Heart right ventricle (tissue), 16 donors: ENCODE data around the gene AANAT. TPM values are rescaled to one million over a fixed set of nuclear protein-coding genes. Genes with fewer than 3 reads are reported as not detected.
A peak's percentile ranks its signal among the peaks of the same experiment; 100 is the strongest.

Experiments used
- ATAC-seq, 8 donors: fragments of 200-7000 bp; cut with Tn5 transposase; one replicate each; pipeline ENCODE4 v1.9.1; 2020; ENCODE audit warnings: mild to moderate bottlenecking in 8 of 8, moderate library complexity in 8 of 8, moderate number of reproducible peaks in 1 of 8
- DNase-seq, 2 donors: peaks; one replicate each; pipeline ENCODE4 v3.0.0-alpha.2; 2020
- H3K27ac ChIP-seq, 10 donors: fragments of 200-600 bp; sonication (generic) in 2 of 10; one replicate each; pipeline versions ENCODE4 v1.5.0 to v1.8.0; 2020 to 2022; ENCODE audit warnings: mild to moderate bottlenecking in 3 of 10
- H3K27me3 ChIP-seq, 7 donors: fragments of 200-600 bp; one replicate each; pipeline ENCODE4 v1.8.0; 2021 to 2022; ENCODE audit warnings: mild to moderate bottlenecking in 2 of 7
- H3K36me3 ChIP-seq, 9 donors: fragments of 200-600 bp; sonication (generic) in 1 of 9; one replicate each; pipeline versions ENCODE4 v1.5.0 to v1.8.0; 2020 to 2022; ENCODE audit warnings: mild to moderate bottlenecking in 2 of 9
- H3K4me1 ChIP-seq, 9 donors: fragments of 200-600 bp; sonication (generic) in 1 of 9; one replicate each; pipeline versions ENCODE4 v1.5.0 to v1.8.0; 2020 to 2022; ENCODE audit warnings: mild to moderate bottlenecking in 4 of 9
- H3K4me3 ChIP-seq, 10 donors: fragments of 200-600 bp; sonication (generic) in 2 of 10; one replicate each; pipeline versions ENCODE4 v1.5.0 to v1.8.0; 2020 to 2022; ENCODE audit warnings: mild to moderate bottlenecking in 7 of 10, moderate library complexity in 2 of 10
- H3K9me3 ChIP-seq, 11 donors: fragments of 200-600 bp in 10 of 11; sonication (generic) in 2 of 11; one replicate each; pipeline versions ENCODE4 v1.5.0 to v1.8.0; 2013 to 2022; ENCODE audit warnings: mild to moderate bottlenecking in 2 of 11, control low read depth in 1 of 11, moderate library complexity in 1 of 11
- CTCF ChIP-seq, 9 donors: fragments of 200-600 bp; sonication (generic) in 2 of 9; IDR thresholded peaks; one replicate each; pipeline versions ENCODE4 v1.5.0 to v1.8.0; 2021 to 2022; ENCODE audit warnings: antibody characterized with exemption in 9 of 9, mild to moderate bottlenecking in 5 of 9, moderate library complexity in 1 of 9
- WGBS, 2 donors: extraction: QIAGEN DNeasy Blood & Tissue Kit; methylation state at CpG; one replicate each; pipeline ENCODE4 v1.1.7; 2013; ENCODE audit warnings: inconsistent platforms in 1 of 2; 5-methylcytosine and 5-hydroxymethylcytosine counted together
- intact Hi-C, 10 donors: fragments of 100-400 bp; cut with DNase I; formaldehyde crosslinking; loops; one replicate each; pipeline versions ENCODE4 v1.11.1 to v1.14.2; 2022
- polyA plus RNA-seq, 2 donors: library from polyadenylated mRNA; stranded (reverse); fragments of 200-250 nt; gene quantifications; one replicate each; pipeline ENCODE4 v1.2.3, GENCODE V29; 2013
- total RNA-seq, 10 donors: library from RNA; stranded (reverse); fragmentation: NEBNext Ultra II Directional in 3 of 10; extraction: Animal tissue kit (Norgen Biotek cat#: 25700) in 3 of 10; gene quantifications; one replicate each; pipeline versions ENCODE4 v1.2.1 to v1.2.4, GENCODE V29; 2021 to 2023
- donor health status: Arrhythmogenic right ventricular cardiomyopathy.
- donor health status: ischemic (EF 13 %, LVEDD 7.1; RV severe dilation, severe dysfunction).
- donor health status: healthy with polysubstance abuse.
- donor health status: DM: no; HTN: yes; CAD: no.
- donor health status: DM: no; HTN: no; CAD: no.
- donor health status: ischemic (EF 25% LVEDD 6.9; RV normal size, moderate dysfunction).
- donor health status: ischemic (EF 25% LVEDD 5.7; RV mildly dilated, moderate dysfunction).
- donor health status: healthy.
- donor health status: DM: yes; HTN: yes; CAD: no.
- donor health status: Ischemic cardiomyopathy.
- donor health status: ischemic (EF 35%, LVEDD 5.7; RV mildly dilated, moderate dysfunction).
- donor health status: nonischemic (EF 11% LVEDD 7.7; RV severe dilation, severe dysfunction).
- donor health status: DM: yes; HTN: yes; CAD: no.
- donor health status: PGD.
- donor health status: ischemic (EF 29% LVEDD 5.4; RV normal size, mild dysfunction).
- donor health status: nonischemic (EF 23%, LVEDD 6.1; RV moderate dilation, normal function).

The AANAT gene
- total and polyA plus RNA-seq, 12 donors: 0.73 to 0.98 TPM; not detected in 10

DNA sequence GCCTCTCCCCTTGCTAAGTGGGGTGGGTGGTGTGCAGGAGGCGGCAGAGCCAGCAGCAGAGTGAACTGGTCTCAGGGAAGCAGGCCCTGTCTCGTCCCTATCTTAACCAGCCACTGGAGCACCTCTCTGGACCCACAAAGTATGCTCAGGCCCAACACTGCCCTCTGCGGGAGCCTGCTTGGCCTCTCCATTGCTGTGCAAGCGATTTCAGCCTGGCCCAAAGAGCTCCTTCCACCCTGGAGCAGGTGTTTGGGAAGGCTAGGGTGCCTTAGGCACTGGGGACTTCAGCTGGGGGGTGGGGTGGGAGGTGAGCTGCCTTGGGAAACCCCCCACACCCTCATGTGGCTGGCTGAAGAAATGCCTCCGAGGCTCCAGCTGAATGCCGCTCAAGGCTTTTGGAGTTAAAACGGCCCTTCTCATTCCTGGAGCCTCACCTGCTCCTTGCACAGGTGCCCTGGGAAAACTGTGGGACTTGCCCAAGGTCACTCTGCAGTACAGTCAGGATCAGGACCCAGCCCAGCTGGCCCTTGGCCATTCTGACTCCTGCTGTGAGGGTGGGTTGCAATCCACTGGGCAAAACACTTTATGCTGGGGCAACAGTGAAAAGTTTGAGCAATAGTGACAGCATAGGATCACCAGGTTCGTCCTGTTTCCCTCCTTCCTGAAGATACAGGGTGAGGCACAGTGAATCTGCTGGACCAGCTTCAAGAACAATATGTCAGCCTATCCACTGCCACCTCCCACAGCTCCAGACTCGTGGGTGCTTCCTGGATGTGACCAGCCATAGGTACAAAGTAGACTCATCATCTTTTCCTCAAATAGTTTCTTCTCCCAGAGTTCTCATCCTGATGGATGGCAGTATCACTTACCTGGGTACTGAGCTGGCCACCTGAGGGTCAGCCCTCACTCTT, 8.6 kb upstream of the AANAT start:
- 44 to 55% methylated on average over 9 of the region's 9 CpGs for WGBS, 2 donors
- peak in 8 of 9 donors; percentile 13 to 62 (median 53) for TF ChIP-seq CTCF (IDR thresholded peaks at IDR 0.05)
- ATAC-seq (peak; percentile 43 to 86 (median 79)), DNase-seq (peak; percentile 48 to 57)
- Histone ChIP-seq H3K4me3 (no peak overlapping the region), H3K27me3 (no peaks in the 10 kb centered on the region), H3K4me1 (no peaks in the 10 kb centered on the region), H3K9me3 (no peaks in the 10 kb centered on the region), H3K27ac (no peak overlapping the region), H3K36me3 (no peaks in the 10 kb centered on the region)
- intact Hi-C loops: loop anchor here in 6 of 10 donors (1.0 to 5.0 kb wide), 5 partner anchors 47 to 157 kb away; no protein-coding TSS in a partner anchor

DNA sequence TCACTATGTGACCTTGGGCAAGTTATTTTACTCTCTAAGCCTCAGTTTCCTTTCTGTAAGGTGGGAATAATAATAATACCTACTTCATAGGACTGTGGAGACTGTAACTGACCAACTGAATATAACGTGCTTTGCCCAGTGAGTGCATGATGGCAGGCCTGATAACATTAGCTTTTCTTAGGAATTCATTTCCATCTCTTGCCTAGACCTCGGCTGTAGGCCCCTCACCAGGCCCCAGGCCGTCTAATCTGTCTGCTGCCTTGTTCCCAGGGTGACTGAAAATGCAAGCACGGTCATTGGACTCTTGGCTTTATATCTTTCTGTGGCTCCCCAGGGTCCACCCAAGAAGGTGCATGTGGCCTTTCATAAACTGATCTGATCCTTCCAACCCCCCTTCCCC, 7.7 kb upstream of the AANAT start:
- intact Hi-C loops: loop anchor here in 5 of 10 donors (2.0 to 5.0 kb wide), 4 partner anchors 47 to 157 kb away; no protein-coding TSS in a partner anchor
- H3K9me3 ChIP-seq: no peaks in the 10 kb centered on the region
- no peaks in the 10 kb centered on the region for H3K36me3 ChIP-seq
- H3K4me3 ChIP-seq: no peak overlapping the region
- DNase-seq: no peak
- TF ChIP-seq CTCF (IDR thresholded peaks at IDR 0.05): no peak
- no peak overlapping the region for H3K27ac ChIP-seq
- no peaks in the 10 kb centered on the region for H3K27me3 ChIP-seq
- ATAC-seq: no peak
- no peaks in the 10 kb centered on the region for H3K4me1 ChIP-seq
- 74 to 78% methylated on average over 4 of the region's 4 CpGs for WGBS, 2 donors

- no peak for ATAC-seq
- TF ChIP-seq CTCF (IDR thresholded peaks at IDR 0.05): no peak
- peaks cover 0 to 8% (median 3%) of the 10 kb centered on the region in 9 donors for H3K4me1 ChIP-seq
- no peak for DNase-seq
- intact Hi-C loops: no loop called here
- H3K9me3 ChIP-seq: no peaks in the 10 kb centered on the region
- no peaks in the 10 kb centered on the region for H3K27me3 ChIP-seq
- no peak overlapping the region for H3K4me3 ChIP-seq
- H3K36me3 ChIP-seq: no peaks in the 10 kb centered on the region
- 84 to 85% methylated on average over 11 of the region's 11 CpGs for WGBS, 2 donors
- no peak overlapping the region for H3K27ac ChIP-seq
Measured at GRCh38 chr17:76461765-76462555, 5.4 kb upstream of the AANAT start.

DNA sequence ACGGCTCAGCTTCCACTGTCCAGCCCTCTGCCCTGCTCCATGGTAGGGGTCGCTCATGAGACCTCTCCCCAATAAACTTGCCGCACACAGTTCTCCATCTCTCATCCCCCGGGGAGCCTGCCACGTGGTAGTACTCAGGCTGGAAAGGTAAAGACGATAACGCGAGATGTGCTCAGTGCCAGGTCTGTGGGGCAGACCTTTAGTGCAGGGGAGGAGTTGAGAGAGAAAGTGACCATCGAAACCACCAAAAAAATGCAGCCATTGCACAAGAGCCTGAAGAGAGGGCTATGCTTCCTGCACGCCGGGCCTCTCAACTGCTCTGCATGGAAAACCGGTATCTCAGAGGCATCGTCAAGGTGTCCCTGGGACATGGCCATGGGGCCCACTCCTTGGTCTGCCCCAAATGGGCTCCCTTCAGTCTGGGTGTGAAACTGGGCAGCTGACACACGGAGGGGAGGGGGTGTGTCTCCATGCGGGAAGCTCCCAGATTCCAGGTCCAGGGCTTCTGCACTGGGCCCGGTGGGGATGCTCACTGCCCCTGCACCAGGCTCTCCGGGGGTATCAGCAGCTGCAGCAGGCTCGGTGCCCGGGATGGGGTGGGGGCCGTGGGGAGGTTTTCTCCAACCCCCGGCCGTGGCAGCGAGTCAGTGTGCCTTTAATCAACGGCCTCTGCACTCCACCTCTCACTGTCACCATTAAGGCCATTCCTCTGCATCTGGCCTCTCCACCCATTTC, 4.7 kb upstream of the AANAT start:
- no peak for TF ChIP-seq CTCF (IDR thresholded peaks at IDR 0.05)
- ATAC-seq (no peak), DNase-seq (no peak)
- no peaks in the 10 kb centered on the region for H3K9me3 ChIP-seq
- H3K27ac ChIP-seq: no peak overlapping the region
- 84 to 86% methylated on average over 24 of the region's 24 CpGs for WGBS, 2 donors
- no peak overlapping the region for H3K4me3 ChIP-seq
- peaks cover 0 to 8% (median 3%) of the 10 kb centered on the region in 9 donors for H3K4me1 ChIP-seq
- no peaks in the 10 kb centered on the region for H3K27me3 ChIP-seq
- intact Hi-C loops: no loop called here
- H3K36me3 ChIP-seq: no peaks in the 10 kb centered on the region
